K562 (cell line): ENCODE data around the gene NCOA1. TPM values are rescaled to one million over a fixed set of nuclear protein-coding genes. Genes with fewer than 3 reads are reported as not detected.

Experiments
- ATAC-seq: fragments of 200-7000 bp; cut with Tn5 transposase; 3 replicates; pipeline ENCODE4 v1.9.1; 2020; ENCODE audit warnings: moderate library complexity
- BruUV-seq: library from RNA; stranded (reverse); fragments of 400-500 nt; replicated peaks from 2 replicates; lab custom pipeline; 2021; lab: Mats Ljungman, UMichigan
- CTCF ChIA-PET: fragments of 300-600 bp; formaldehyde crosslinking; extraction: SDS; loops from one replicate; lab custom pipeline; 2021; ENCODE audit warnings: low intra/inter-chr PET ratio; lab: Yijun Ruan, JAX
- POLR2A ChIA-PET: fragments of 300-600, 350-650 bp; sonication (Branson Sonifier 250); formaldehyde crosslinking; extraction: SDS; loops from one replicate; lab custom pipeline; 2021; ENCODE audit warnings: antibody characterized with exemption, inconsistent platforms; lab: Yijun Ruan, JAX
- DNase-seq, 4 experiments: peaks; one replicate each; pipeline versions ENCODE4 v3.0.0 to v3.0.0-alpha.2; 2011 to 2018; ENCODE audit warnings: low spot score in 3 of 4, mixed read lengths in 3 of 4; ENCODE audit errors: extremely low read depth in 1 of 4
- FAIRE-seq: peaks from 2 replicates; lab custom pipeline; 2011; peaks lifted over from hg19 to GRCh38; lab: Jason Lieb, UNC
- H2AFZ ChIP-seq: 2 replicates; pipeline ENCODE4 v1.6.0; 2011; ENCODE audit warnings: low read depth, low read length, control low read depth, inconsistent platforms
- H3K27ac ChIP-seq: fragments of 200-600 bp; 3 replicates; pipeline ENCODE4 v1.8.0; 2011; ENCODE audit warnings: low read depth, mild to moderate bottlenecking, control low read depth, inconsistent platforms, low read length, moderate library complexity, mixed read lengths; ENCODE audit errors: extremely low read depth
- H3K27me3 ChIP-seq, 2 experiments: fragments of 300-600 bp in 1 of 2; 2 replicates in 1 of 2; 3 replicates in 1 of 2; pipeline versions ENCODE4 v1.6.0 to v1.8.0; 2011; ENCODE audit warnings: inconsistent platforms in 2 of 2, low read length in 2 of 2, mild to moderate bottlenecking in 1 of 2, mixed read lengths in 1 of 2, moderate library complexity in 1 of 2; ENCODE audit not compliant: control insufficient read depth in 2 of 2, insufficient read depth in 2 of 2
- H3K36me3 ChIP-seq: fragments of 300-600 bp; 3 replicates; pipeline ENCODE4 v1.8.0; 2011; ENCODE audit warnings: mild to moderate bottlenecking, low read length, inconsistent platforms; ENCODE audit not compliant: control insufficient read depth, insufficient read depth
- H3K4me1 ChIP-seq, 2 experiments: fragments of 200-600 bp in 1 of 2; replicated peaks in 1 of 2; 2 replicates in 1 of 2; 3 replicates in 1 of 2; pipeline versions ENCODE4 v1.5.1 to v1.8.0; 2011; ENCODE audit warnings: inconsistent platforms in 2 of 2, low read length in 2 of 2, mild to moderate bottlenecking in 1 of 2, mixed read lengths in 1 of 2, moderate library complexity in 1 of 2; ENCODE audit not compliant: control insufficient read depth in 2 of 2, insufficient read depth in 2 of 2
- H3K4me2 ChIP-seq: 2 replicates; pipeline ENCODE4 v1.6.1; 2011; ENCODE audit warnings: low read length, control low read depth, inconsistent platforms, mixed read lengths; ENCODE audit not compliant: insufficient read depth
- H3K4me3 ChIP-seq: fragments of 200-600 bp; sonication (generic), shearing (Covaris generic); 2 replicates; pipeline ENCODE4 v1.5.1; 2016; ENCODE audit warnings: control low read depth, inconsistent platforms
- H3K79me2 ChIP-seq: fragments of 200-600 bp; 3 replicates; pipeline ENCODE4 v1.8.0; 2011; ENCODE audit warnings: low read length, inconsistent platforms; ENCODE audit not compliant: control insufficient read depth, insufficient read depth
- H3K9ac ChIP-seq, 2 experiments: 2 replicates each; pipeline versions ENCODE4 v1.6.0 to v1.6.1; 2011; ENCODE audit warnings: low read depth in 2 of 2, low read length in 2 of 2, control low read depth in 1 of 2, inconsistent platforms in 1 of 2, mild to moderate bottlenecking in 1 of 2, mixed read lengths in 1 of 2; ENCODE audit not compliant: insufficient read depth in 1 of 2
- H3K9me1 ChIP-seq: one replicate; pipeline ENCODE4 v1.6.0; 2011; ENCODE audit warnings: inconsistent platforms, mild to moderate bottlenecking, low read length, moderate library complexity; ENCODE audit not compliant: control insufficient read depth, insufficient read depth
- H3K9me3 ChIP-seq: replicated peaks from 2 replicates; pipeline ENCODE4 v1.5.1; 2011; ENCODE audit warnings: low read depth, low read length, inconsistent platforms; ENCODE audit not compliant: control insufficient read depth, insufficient read depth
- H4K20me1 ChIP-seq: replicated peaks from 2 replicates; pipeline ENCODE4 v1.6.1; 2011; ENCODE audit warnings: low read length, inconsistent platforms, mixed read lengths; ENCODE audit not compliant: control insufficient read depth, insufficient read depth
- EP400 ChIP-seq: fragments of 450-650 bp; IDR thresholded peaks from 2 replicates; pipeline ENCODE4 v1.6.1; 2017; ENCODE audit warnings: antibody characterized with exemption, mild to moderate bottlenecking, moderate library complexity
- FOSL1 ChIP-seq: fragments of 200-800 bp; sonication (Bioruptor generic); conservative IDR thresholded peaks from 2 replicates; pipeline ENCODE4 v1.6.1; 2016; ENCODE audit warnings: missing genetic modification characterization, missing compliant biosample characterization
- FOXM1 ChIP-seq, 2 experiments: fragments of 450-650 bp in 1 of 2; sonication (generic) in 1 of 2; formaldehyde crosslinking in 1 of 2; IDR thresholded peaks; 2 replicates each; pipeline versions ENCODE4 v1.6.1 to v1.9.0; 2017 to 2022; ENCODE audit warnings: low read depth in 2 of 2, mild to moderate bottlenecking in 2 of 2, missing genetic modification reagents in 1 of 2, moderate library complexity in 1 of 2
- KDM4B ChIP-seq, 2 experiments: fragments of 450-650 bp in 1 of 2; sonication (generic) in 1 of 2; IDR thresholded peaks; 2 replicates each; pipeline ENCODE4 v1.6.1; 2016 to 2017; ENCODE audit warnings: borderline replicate concordance in 2 of 2, antibody characterized with exemption in 1 of 2, low read depth in 1 of 2, mild to moderate bottlenecking in 1 of 2
- MYBL2 ChIP-seq, 2 experiments: fragments of 450-650 bp in 1 of 2; sonication (generic) in 1 of 2; formaldehyde crosslinking in 1 of 2; IDR thresholded peaks; 2 replicates each; pipeline versions ENCODE4 v1.6.1 to v1.8.1; 2017 to 2022; ENCODE audit warnings: borderline replicate concordance in 1 of 2, inconsistent platforms in 1 of 2, low read depth in 1 of 2, mild to moderate bottlenecking in 1 of 2, missing genetic modification reagents in 1 of 2, moderate library complexity in 1 of 2
- NCOA2 ChIP-seq, 2 experiments: fragments of 450-650 bp; IDR thresholded peaks; 2 replicates each; pipeline ENCODE4 v1.6.1; 2018; ENCODE audit warnings: mild to moderate bottlenecking in 2 of 2, moderate library complexity in 1 of 2; ENCODE audit not compliant: partially characterized antibody in 2 of 2
- NR3C1 ChIP-seq: sonication (generic); formaldehyde crosslinking; IDR thresholded peaks from 2 replicates; pipeline ENCODE4 v1.8.1; 2022; ENCODE audit warnings: missing genetic modification reagents
- PYGO2 ChIP-seq: fragments of 450-650 bp; IDR thresholded peaks from 2 replicates; pipeline ENCODE4 v1.6.1; 2016; ENCODE audit warnings: mild to moderate bottlenecking, missing genetic modification characterization, moderate library complexity, missing compliant biosample characterization
- RAD51 ChIP-seq: fragments of 450-650 bp; IDR thresholded peaks from 2 replicates; pipeline ENCODE4 v1.7.1; 2016; ENCODE audit warnings: low read depth, mild to moderate bottlenecking, borderline replicate concordance
- ZNF3 ChIP-seq: fragments of 250-450 bp; sonication (Bioruptor Pico); IDR thresholded peaks from 2 replicates; pipeline ENCODE4 v1.5.0; 2021; ENCODE audit warnings: mild to moderate bottlenecking, moderate library complexity
- ZNF551 ChIP-seq: fragments of 250-450 bp; sonication (Bioruptor Pico); IDR thresholded peaks from 2 replicates; pipeline ENCODE4 v1.5.0; 2021; ENCODE audit warnings: mild to moderate bottlenecking, moderate library complexity
- WGBS: fragments of 100-300 bp; shearing (Covaris generic); methylation state at CpG from one replicate; pipeline ENCODE4 v1.1.6; 2016; ENCODE audit warnings: low coverage, mixed read lengths; ENCODE audit not compliant: insufficient coverage; ENCODE audit errors: missing lambda C conversion rate; 5-methylcytosine and 5-hydroxymethylcytosine counted together
- in situ Hi-C: fragments of 300-500 bp; cut with MboI; formaldehyde crosslinking; loops from 4 replicates; pipeline ENCODE4 v1.15.0; 2018; ENCODE audit warnings: inconsistent platforms, mixed read lengths
- intact Hi-C: fragments of 100-400 bp; cut with micrococcal nuclease; formaldehyde crosslinking; loops from 2 replicates; pipeline ENCODE4 v1.14.2; 2022
- polyA plus RNA-seq, 8 experiments: library from polyadenylated mRNA; depleted of rRNA in 4 of 8; stranded (reverse) in 5 of 8; unstranded in 3 of 8; fragments of >200 nt; fragmentation: Nextera tagmentation in 2 of 8; fragmentation: Illumina TruSeq in 1 of 8; extraction: Ambion mirVana in 2 of 8; extraction: Trizol in 1 of 8; gene quantifications; 2 replicates each; pipeline versions ENCODE4 v1.2.1 to v1.2.3, GENCODE V29; 2011 to 2014; ENCODE audit warnings: inconsistent platforms in 1 of 8, missing spikeins in 1 of 8
- total RNA-seq, 7 experiments: library from RNA; depleted of rRNA in 6 of 7; stranded (reverse); fragments of >200 nt in 6 of 7; fragmentation: Illumina TruSeq in 2 of 7; extraction: Trizol in 2 of 7; gene quantifications; 2 replicates each; pipeline versions ENCODE4 v1.2.1 to v1.2.3, GENCODE V29; 2011 to 2021; ENCODE audit warnings: low replicate concordance in 1 of 7
- TF ChIP-seq, protein P1 (sequence below): fragments of 450-650 bp; formaldehyde crosslinking; IDR thresholded peaks from 2 replicates; pipeline ENCODE4 v1.4.0; 2020; ENCODE audit warnings: mild to moderate bottlenecking, moderate library complexity
- TF ChIP-seq, protein P2 (sequence below): fragments of 250-450 bp; sonication (Bioruptor Pico); IDR thresholded peaks from 2 replicates; pipeline ENCODE4 v1.5.1; 2021; ENCODE audit warnings: mild to moderate bottlenecking
- TF ChIP-seq, protein P3 (sequence below): fragments of 250-450 bp; sonication (Bioruptor Pico); IDR thresholded peaks from 2 replicates; pipeline ENCODE4 v1.5.0; 2022; ENCODE audit warnings: mild to moderate bottlenecking

NCOA1 gene
- total and polyA plus RNA-seq, 9 of the 15 experiments (the other 6 are each of a cell fraction or from before 2014, with no cell fraction given), result 4.9 to 25.7 (median 17.0) TPM

DNA sequence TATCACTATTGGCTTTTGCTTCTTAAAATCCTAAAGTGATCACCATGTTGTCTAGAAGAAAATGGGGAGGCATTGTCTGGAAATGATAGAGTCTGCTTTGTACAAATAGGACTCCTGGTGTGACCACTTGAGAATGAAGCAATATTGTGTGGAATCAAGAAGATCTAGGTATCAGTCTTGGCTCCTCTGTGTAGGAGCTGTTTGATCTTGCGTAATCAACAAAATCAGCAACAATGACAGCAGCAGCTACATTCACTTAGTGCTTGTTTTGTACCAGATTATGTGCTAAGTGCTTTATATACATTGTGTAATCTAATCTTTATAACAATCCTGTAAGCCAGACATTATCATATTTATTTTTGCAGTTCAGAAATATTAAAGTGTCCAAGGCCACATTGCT, 17.8 kb downstream of the NCOA1 start (continued):
- TF ChIP-seq, protein P1, sequence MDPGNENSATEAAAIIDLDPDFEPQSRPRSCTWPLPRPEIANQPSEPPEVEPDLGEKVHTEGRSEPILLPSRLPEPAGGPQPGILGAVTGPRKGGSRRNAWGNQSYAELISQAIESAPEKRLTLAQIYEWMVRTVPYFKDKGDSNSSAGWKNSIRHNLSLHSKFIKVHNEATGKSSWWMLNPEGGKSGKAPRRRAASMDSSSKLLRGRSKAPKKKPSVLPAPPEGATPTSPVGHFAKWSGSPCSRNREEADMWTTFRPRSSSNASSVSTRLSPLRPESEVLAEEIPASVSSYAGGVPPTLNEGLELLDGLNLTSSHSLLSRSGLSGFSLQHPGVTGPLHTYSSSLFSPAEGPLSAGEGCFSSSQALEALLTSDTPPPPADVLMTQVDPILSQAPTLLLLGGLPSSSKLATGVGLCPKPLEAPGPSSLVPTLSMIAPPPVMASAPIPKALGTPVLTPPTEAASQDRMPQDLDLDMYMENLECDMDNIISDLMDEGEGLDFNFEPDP (CRISPR knock-in tag), result no peak
- TF ChIP-seq FOSL1 (tag) (no peak), EP400 (no peak), RAD51 (no peak)
- TF ChIP-seq, protein P2, sequence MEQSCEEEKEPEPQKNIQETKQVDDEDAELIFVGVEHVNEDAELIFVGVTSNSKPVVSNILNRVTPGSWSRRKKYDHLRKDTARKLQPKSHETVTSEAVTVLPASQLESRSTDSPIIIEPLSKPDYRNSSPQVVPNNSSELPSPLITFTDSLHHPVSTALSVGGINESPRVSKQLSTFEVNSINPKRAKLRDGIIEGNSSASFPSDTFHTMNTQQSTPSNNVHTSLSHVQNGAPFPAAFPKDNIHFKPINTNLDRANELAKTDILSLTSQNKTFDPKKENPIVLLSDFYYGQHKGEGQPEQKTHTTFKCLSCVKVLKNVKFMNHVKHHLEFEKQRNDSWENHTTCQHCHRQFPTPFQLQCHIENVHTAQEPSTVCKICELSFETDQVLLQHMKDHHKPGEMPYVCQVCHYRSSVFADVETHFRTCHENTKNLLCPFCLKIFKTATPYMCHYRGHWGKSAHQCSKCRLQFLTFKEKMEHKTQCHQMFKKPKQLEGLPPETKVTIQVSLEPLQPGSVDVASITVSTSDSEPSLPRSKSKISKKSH (CRISPR knock-in tag), result no peak

DNA sequence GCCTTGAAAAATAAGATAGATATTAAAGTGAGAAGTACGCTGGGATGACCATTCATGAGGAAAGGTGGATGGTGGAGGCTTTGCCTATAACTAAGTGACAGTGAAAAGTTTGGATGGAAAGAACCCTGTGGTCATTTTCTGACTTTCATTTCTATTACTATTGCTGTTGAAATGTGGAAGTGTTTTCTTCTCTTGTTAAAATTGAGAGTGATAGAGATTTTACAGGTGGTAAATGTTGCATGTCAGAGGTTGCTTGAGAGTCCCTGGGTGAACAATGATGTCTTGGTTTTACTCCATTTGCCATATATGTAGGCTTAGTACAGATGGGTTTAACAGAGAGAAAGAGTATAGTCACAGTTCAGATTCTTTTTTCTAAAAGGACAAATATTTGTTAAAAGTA, 18.4 kb downstream of the NCOA1 start:
- peaks cover 83% of the 10 kb centered on the region for H3K79me2 ChIP-seq
- in situ Hi-C loops, result no loop called here
- intact Hi-C loops, result no loop called here
- BruUV-seq, result no TSS peak
- H3K9ac ChIP-seq, result no peak overlapping the region
- H3K4me3 ChIP-seq, result no peak overlapping the region
- no peak overlapping the region for H2AFZ ChIP-seq
- H4K20me1 ChIP-seq, result no peaks in the 10 kb centered on the region; the same call in 1 of the 2 replicates
- FAIRE-seq (no peak), ATAC-seq (no peak), DNase-seq (no peak)
- TF ChIP-seq NCOA2 (IDR thresholded peaks at IDR 0.05; ENCODE audit: partially characterized antibody in 2 of 2), result no peak
- TF ChIP-seq, protein P3, sequence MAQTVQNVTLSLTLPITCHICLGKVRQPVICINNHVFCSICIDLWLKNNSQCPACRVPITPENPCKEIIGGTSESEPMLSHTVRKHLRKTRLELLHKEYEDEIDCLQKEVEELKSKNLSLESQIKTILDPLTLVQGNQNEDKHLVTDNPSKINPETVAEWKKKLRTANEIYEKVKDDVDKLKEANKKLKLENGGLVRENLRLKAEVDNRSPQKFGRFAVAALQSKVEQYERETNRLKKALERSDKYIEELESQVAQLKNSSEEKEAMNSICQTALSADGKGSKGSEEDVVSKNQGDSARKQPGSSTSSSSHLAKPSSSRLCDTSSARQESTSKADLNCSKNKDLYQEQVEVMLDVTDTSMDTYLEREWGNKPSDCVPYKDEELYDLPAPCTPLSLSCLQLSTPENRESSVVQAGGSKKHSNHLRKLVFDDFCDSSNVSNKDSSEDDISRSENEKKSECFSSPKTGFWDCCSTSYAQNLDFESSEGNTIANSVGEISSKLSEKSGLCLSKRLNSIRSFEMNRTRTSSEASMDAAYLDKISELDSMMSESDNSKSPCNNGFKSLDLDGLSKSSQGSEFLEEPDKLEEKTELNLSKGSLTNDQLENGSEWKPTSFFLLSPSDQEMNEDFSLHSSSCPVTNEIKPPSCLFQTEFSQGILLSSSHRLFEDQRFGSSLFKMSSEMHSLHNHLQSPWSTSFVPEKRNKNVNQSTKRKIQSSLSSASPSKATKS (CRISPR knock-in tag), result no peak
- no peak for TF ChIP-seq MYBL2 (IDR thresholded peaks at IDR 0.05; ENCODE audit: low read depth)
- no peak for TF ChIP-seq MYBL2 (CRISPR knock-in tag; IDR thresholded peaks at IDR 0.05; ENCODE audit: borderline replicate concordance)
- no peak for TF ChIP-seq ZNF3
- TF ChIP-seq PYGO2 (tag), result no peak
- TF ChIP-seq FOXM1 (IDR thresholded peaks at IDR 0.05; ENCODE audit: low read depth), result no peak
- TF ChIP-seq FOXM1 (CRISPR knock-in tag; IDR thresholded peaks at IDR 0.05; ENCODE audit: low read depth), result no peak
- TF ChIP-seq KDM4B (IDR thresholded peaks at IDR 0.05; ENCODE audit: borderline replicate concordance in 2 of 2, low read depth in 1 of 2), result no peak
- TF ChIP-seq NR3C1 (CRISPR knock-in tag), result no peak
- no peak for TF ChIP-seq ZNF551 (CRISPR knock-in tag)
- CTCF ChIA-PET, result no interaction called here
- H3K9me1 ChIP-seq, result no peaks in the 10 kb centered on the region
- H3K27ac ChIP-seq, result no peak overlapping the region
- H3K4me1 ChIP-seq, result peaks cover under 1 to 20% of the 10 kb centered on the region in 2 experiments; a peak in 3 of 5 replicates
- no peaks in the 10 kb centered on the region for H3K36me3 ChIP-seq
- no peaks in the 10 kb centered on the region for H3K27me3 ChIP-seq
- H3K4me2 ChIP-seq, result no peak overlapping the region
- 68% methylated on average over 1 of the region's 1 CpG for WGBS
- H3K9me3 ChIP-seq, result no peaks in the 10 kb centered on the region
- POLR2A ChIA-PET, result interaction anchor here (1.0 to 5.0 kb wide), 2 partner anchors 8 to 15 kb away, joined by 3 to 33 read pairs; no protein-coding TSS in a partner anchor
